Adrenal gland (tissue), 5 donors: ENCODE measurements around the gene NCAPG.

Experiments used
- POLR2A ChIP-seq, 2 donors: fragments of 450-650 bp; IDR thresholded peaks; one replicate each; pipeline ENCODE4 v1.6.1; 2017; ENCODE audit warnings: antibody characterized with exemption in 2 of 2, mild to moderate bottlenecking in 2 of 2, moderate library complexity in 1 of 2
- TF ChIP-seq, protein P1 (sequence below), 6 experiments: fragments of 450-650 bp in 4 of 6; fragments of 200-600 bp in 2 of 6; sonication (generic) in 1 of 6; IDR thresholded peaks; 1 replicate in 5 of 6; 2 replicates in 1 of 6; pipeline versions ENCODE4 v1.5.1 to v1.8.0; 2016 to 2021; ENCODE audit warnings: antibody characterized with exemption in 6 of 6, mild to moderate bottlenecking in 2 of 6, moderate library complexity in 1 of 6
- donor health status: DM: no; HTN: no; CAD: no.

- TF ChIP-seq, protein P1, sequence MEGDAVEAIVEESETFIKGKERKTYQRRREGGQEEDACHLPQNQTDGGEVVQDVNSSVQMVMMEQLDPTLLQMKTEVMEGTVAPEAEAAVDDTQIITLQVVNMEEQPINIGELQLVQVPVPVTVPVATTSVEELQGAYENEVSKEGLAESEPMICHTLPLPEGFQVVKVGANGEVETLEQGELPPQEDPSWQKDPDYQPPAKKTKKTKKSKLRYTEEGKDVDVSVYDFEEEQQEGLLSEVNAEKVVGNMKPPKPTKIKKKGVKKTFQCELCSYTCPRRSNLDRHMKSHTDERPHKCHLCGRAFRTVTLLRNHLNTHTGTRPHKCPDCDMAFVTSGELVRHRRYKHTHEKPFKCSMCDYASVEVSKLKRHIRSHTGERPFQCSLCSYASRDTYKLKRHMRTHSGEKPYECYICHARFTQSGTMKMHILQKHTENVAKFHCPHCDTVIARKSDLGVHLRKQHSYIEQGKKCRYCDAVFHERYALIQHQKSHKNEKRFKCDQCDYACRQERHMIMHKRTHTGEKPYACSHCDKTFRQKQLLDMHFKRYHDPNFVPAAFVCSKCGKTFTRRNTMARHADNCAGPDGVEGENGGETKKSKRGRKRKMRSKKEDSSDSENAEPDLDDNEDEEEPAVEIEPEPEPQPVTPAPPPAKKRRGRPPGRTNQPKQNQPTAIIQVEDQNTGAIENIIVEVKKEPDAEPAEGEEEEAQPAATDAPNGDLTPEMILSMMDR (IDR thresholded peaks at IDR 0.05): no peak
- TF ChIP-seq POLR2A (IDR thresholded peaks at IDR 0.05): no peak
These were observed 41.2 kb downstream of the NCAPG start for GRCh38 chr4:17851959-17852358.
